Measurements from ENCODE around the gene SPIB.

Gene SPIB

GRCh38 chr19:50477751-50478515 is 59.2 kb downstream of the SPIB start:
- Histone ChIP-seq H3K4me3 (no peak overlapping the region), H3K4me1 (peaks cover 21% of the 10 kb centered on the region), H3K27me3 (peaks cover 38% of the 10 kb centered on the region), H4K20me1 (no peaks in the 10 kb centered on the region), H3K27ac (no peak overlapping the region), H3K9me3 (no peaks in the 10 kb centered on the region), H3K4me2 (no peak overlapping the region), H3K36me3 (no peaks in the 10 kb centered on the region), H3K9ac (no peak overlapping the region)
- no peak for TF ChIP-seq Cebpa-rat (IDR thresholded peaks at IDR 0.05)

- Histone ChIP-seq H3K36me3 (no peaks in the 10 kb centered on the region), H3K27me3 (peaks cover 38% of the 10 kb centered on the region), H3K27ac (no peak overlapping the region; the same call in 1 of the 2 replicates), H3K9me3 (no peaks in the 10 kb centered on the region), H3K4me2 (0 out of 2 replicates have a peak overlapping the region, but pooled peaks have one; percentile 15), H3K4me3 (no peak overlapping the region), H4K20me1 (no peaks in the 10 kb centered on the region), H3K4me1 (peaks cover 21% of the 10 kb centered on the region), H3K9ac (no peak overlapping the region)
- no peak for TF ChIP-seq Cebpa-rat (IDR thresholded peaks at IDR 0.05)
Observed at GRCh38 chr19:50478901-50479715, 60.4 kb downstream of the SPIB start.

DNA sequence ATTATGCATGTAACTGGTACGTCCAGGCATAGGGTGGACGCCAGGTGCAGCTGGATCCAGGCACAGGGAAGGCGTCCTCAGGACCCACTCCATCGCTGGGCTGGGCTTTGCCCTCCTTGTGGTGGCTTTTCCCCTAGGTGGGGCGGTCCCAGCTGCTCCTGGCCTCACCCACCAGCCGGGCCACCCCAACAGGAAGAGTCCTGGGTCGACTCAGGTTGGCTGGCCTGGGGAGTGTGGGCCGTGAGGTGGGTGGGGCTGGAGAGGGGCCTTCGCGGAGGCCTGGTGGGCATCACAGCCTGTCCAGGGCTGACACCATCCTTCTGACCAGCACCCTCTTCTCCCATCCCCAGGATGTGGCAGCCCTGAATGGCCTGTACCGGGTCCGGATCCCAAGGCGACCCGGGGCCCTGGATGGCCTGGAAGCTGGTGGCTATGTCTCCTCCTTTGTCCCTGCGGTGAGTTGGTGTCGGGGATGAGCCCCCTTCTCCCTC is 61.1 kb downstream of the SPIB start:
- no peak overlapping the region for H3K4me3 ChIP-seq
- H3K9ac ChIP-seq: peak overlapping the region; percentile 22; the same call in 1 of the 2 replicates
- H3K27ac ChIP-seq: no peak overlapping the region; the same call in 1 of the 2 replicates
- no peak for TF ChIP-seq Cebpa-rat (IDR thresholded peaks at IDR 0.05)
- H3K9me3 ChIP-seq: no peaks in the 10 kb centered on the region
- H4K20me1 ChIP-seq: no peaks in the 10 kb centered on the region
- H3K4me1 ChIP-seq: peaks cover 27% of the 10 kb centered on the region
- no peaks in the 10 kb centered on the region for H3K36me3 ChIP-seq
- peaks cover 37% of the 10 kb centered on the region for H3K27me3 ChIP-seq
- 0 out of 2 replicates have a peak overlapping the region, but pooled peaks have one; percentile 15 for H3K4me2 ChIP-seq

- Histone ChIP-seq H3K4me2 (peak overlapping the region; percentile 50), H3K27me3 (peaks cover 30% of the 10 kb centered on the region), H3K27ac (peak overlapping the region; percentile 35), H3K9ac (0 out of 2 replicates have a peak overlapping the region, but pooled peaks have one; percentile 16), H3K9me3 (no peaks in the 10 kb centered on the region), H3K4me1 (peaks cover 32% of the 10 kb centered on the region), H4K20me1 (no peaks in the 10 kb centered on the region), H3K4me3 (no peak overlapping the region), H3K36me3 (no peaks in the 10 kb centered on the region)
- no peak for TF ChIP-seq Cebpa-rat (IDR thresholded peaks at IDR 0.05)
Observed at GRCh38 chr19:50480281-50481111, 61.8 kb downstream of the SPIB start.

All from BLaER1 (cell line).